Activated CD4-positive, alpha-beta T cell treated with anti-CD3 and anti-CD28 coated beads, Interleukin-2, Interleukin-6, amounts not matched to agents 100 ng/mL and 50 ng/mL, durations not matched to agents 16 hours and 8 hours (primary cell): ENCODE data around the gene LCP2.

ENCODE experiments used
- DNase-seq: peaks from one replicate; pipeline ENCODE4 v3.0.0-alpha.2; 2020

Gene LCP2

GRCh38 chr5:170294556-170294955, 3.0 kb downstream of the LCP2 start:
- DNase-seq, result no peak

GRCh38 chr5:170294057-170294456, 3.5 kb downstream of the LCP2 start:
- no peak for DNase-seq

DNA sequence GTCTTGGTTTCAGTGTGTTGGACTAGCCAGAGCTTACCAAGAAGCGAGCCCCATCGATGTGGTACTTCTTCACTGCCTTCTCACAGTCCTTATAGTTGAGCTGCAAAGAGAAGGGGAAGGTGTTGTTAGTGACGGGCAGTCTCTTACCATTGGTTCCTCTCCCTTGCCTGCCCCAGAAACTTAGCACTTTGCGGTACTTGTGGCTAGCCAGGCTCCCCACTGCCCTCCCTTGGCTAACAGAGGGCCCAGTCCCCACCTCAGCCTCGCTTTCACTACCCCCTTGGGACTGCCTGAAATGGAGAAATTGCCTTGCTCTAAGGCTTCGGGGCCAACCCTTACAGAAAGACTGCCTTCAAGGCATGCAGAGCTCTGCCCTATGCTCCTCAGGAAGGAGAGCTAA, 4.3 kb downstream of the LCP2 start:
- DNase-seq, result peak; percentile 82

- DNase-seq, result no peak
Observed at GRCh38 chr5:170292179-170293104, 5.1 kb downstream of the LCP2 start.

GRCh38 chr5:170290498-170290897, 7.1 kb downstream of the LCP2 start:
- DNase-seq, result no peak

DNA sequence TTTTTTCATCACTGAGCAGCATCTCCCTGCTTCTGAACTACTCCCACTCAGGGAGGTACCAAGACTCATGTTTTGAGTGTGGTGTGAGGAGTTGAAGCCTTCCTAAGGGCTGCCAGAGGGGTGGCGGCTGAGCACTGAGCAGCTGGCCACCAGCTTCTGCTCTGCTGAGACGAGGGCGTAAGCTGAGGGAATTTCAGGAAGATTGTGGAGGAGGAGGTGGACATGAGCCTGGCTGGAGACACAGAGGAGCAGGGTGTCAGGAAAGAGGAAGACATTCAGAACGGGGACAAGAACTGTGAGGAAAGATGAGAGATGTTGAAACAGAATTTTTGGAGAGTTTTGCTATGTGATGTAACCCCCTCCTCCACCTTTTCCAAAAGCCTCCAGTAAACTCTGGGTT, 7.8 kb downstream of the LCP2 start:
- DNase-seq, result no peak

- no peak for DNase-seq
Observed at GRCh38 chr5:170289121-170289520, 8.5 kb downstream of the LCP2 start.

DNA sequence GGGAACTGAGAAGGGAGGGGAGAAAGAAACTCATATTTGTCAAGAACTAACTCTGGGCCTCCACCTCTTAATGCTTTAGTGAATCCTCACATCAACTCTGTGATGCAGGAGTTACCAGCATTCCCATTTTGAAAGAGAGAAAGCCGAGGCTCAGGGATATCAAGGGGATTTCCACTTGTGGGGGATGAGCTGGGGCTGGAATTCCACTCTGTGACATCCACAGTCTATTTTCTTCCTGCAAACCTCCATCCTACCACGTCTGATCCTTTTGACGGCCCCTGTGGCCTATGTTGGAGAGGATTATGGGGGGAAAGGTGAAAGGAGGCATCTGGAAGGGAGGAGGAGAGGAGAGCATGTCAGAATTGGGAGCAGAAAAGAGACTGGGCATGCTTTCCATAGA, 9.0 kb downstream of the LCP2 start:
- no peak for DNase-seq

DNA sequence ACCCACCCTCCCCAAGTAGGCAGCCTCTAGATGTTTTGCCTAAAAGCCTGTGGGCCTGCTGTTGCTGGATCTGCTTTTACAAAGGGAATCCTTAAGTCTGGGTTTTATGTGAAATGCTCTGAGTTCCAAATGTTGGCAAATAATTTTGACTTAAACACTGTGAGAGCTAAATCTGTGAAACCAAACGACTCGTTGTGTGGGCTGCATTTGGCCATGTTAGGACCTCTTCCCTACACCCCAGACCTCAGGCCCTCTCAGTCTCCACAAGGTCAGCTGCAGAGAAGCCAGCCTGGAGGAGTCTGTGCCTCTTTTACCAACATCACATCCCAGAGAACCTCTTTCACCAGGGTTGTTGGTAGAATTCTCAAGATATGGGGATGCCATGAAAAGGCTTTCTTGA, 9.4 kb downstream of the LCP2 start:
- no peak for DNase-seq

GRCh38 chr5:170287532-170287931, 10.0 kb downstream of the LCP2 start:
- DNase-seq, result no peak

GRCh38 chr5:170286386-170286925, 11.1 kb downstream of the LCP2 start:
- DNase-seq, result no peak

- DNase-seq, result no peak
Observed at GRCh38 chr5:170285181-170285580, 12.4 kb downstream of the LCP2 start.

- DNase-seq, result no peak
Observed at GRCh38 chr5:170284231-170284630, 13.3 kb downstream of the LCP2 start.

DNA sequence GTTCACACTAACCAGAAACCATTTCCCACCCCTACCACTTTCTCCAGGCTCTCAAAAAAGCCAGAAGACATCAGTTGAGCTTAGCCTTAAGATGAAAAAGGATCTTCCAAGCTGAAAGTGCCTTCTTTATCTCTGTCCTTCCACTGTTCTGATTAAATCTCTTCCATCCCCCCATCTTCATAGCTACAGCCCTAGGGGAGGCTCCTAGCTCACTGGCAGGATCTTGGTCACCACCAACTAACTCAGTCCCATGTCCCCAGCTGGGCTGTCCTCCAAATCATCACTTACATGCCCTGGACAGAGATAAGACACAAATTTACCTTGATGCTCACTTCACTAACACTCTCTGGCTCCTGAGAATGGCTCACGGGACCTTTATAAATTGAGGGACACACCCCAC, 14.3 kb downstream of the LCP2 start:
- DNase-seq, result no peak

DNA sequence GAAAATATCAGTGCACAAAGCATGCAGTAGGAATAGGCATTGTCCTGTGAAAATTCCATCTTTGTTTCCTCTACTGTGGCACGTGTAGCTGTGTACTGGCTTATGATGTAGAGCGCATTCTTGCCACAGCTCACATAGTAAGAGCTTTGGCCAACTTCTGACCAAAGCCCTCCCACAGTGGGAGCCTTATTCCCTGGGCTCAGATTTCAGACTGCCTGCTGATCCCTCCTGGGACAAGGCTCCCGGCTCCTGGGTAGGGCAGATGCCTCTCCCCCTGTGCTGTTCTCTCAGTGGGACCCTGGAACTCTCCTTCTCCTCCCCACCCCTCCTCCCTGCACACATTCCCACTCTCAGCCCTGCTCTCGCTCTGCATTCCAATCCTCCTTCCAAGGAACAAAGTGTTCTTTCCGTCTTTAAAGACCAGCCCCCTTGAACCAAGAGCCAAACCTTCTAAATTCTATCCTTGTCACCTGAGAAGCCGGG, 17.5 kb downstream of the LCP2 start:
- no peak for DNase-seq

DNA sequence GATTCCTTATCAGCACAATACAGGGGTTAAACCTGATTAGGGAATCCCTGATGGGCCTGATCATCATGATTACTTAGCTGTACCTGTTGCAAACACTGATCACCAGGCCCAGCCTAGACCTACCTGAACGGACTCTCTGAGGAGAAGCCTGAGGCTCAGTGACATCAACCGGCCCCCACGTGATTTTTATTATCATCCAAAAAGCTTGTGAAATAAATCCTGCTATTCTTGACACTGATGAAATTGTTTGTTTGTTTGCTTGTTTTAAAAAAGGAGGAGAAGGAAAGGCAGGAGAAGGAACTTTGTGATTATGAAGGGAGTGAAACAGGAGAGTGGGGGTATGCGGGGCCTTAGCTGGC, 18.1 kb downstream of the LCP2 start:
- no peak for DNase-seq

DNA sequence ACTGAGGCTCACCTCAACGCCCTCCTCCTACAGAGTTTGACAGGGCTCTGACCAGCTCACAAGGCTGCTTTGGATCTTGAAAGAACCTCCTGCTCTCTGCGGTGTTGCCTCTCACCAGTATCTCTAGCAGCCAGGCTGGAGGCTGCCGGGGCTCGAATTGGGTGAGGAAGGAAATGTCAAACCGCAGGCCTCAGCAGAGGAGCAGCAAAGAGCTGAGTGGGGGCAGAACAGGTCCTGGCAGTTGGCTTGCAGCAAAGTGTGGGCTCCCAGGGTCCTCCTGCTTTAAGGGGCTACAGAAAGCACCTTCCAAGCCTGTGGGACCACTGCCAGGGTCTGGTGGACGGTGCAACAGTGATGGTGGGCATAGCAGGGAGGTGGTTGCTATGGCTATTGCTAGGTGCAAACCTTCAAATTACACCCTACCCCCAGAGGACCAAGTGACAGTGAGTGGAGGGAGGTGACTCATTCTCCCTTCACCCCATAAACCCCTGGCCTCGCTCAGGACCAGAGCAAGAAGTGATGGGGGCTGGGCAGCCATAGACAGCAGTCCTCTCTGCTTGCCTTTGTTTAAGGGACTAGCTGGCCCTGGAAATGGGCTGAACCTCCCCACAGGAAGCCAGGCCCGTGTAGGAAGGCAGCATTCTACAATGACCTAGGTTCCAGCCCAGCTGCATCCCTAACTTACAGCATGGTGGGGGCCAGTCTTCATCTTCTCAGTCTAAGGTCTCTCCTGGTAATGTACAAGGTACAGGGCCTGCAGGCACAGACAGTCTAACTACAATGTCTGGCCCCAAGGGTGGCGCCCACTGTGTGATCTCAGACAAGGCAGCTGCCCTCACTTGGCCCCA, 18.7 kb downstream of the LCP2 start:
- DNase-seq, result peak; percentile 96

DNA sequence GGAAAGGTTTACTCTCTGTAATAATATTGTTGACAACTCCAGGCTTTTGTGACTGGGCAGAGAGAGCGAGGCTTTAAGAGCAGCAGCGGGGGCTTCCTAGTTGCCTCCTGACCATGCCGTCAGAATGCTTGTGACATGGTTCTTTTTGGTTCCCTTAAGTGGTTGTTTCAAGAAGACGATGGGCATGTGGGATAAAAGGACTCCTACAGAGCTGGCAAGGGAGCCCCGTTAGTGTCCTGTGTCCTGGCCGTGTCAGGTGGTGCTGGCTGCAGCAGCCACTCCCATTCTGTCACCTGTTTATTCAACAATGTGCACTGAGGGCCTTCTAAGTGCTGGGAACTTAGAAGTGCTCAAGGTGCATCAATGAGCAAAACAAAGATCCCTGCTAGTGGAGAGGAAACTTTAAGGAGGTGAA, 19.7 kb downstream of the LCP2 start:
- DNase-seq, result no peak

DNA sequence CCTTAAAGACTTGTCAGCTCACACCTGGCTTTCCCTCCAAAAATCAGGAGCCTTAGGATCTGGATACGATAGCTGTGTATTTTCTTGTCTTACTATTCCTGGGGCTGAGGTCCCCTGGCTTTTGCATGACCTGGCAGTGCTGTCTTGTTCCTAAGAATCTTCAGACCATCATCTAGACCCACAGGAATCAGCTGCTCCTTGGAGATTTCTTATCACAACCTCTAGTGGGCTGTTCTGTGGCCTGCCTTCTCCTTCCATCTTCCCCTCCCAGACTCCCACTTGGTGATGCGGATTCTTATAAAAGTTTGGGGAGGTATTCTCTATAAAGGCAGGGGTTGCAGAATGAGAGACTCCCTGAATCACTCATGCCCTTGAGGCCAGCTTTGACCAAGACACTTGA, 21.4 kb downstream of the LCP2 start:
- DNase-seq, result no peak

GRCh38 chr5:170275376-170275994, 22.1 kb downstream of the LCP2 start:
- DNase-seq, result no peak

DNA sequence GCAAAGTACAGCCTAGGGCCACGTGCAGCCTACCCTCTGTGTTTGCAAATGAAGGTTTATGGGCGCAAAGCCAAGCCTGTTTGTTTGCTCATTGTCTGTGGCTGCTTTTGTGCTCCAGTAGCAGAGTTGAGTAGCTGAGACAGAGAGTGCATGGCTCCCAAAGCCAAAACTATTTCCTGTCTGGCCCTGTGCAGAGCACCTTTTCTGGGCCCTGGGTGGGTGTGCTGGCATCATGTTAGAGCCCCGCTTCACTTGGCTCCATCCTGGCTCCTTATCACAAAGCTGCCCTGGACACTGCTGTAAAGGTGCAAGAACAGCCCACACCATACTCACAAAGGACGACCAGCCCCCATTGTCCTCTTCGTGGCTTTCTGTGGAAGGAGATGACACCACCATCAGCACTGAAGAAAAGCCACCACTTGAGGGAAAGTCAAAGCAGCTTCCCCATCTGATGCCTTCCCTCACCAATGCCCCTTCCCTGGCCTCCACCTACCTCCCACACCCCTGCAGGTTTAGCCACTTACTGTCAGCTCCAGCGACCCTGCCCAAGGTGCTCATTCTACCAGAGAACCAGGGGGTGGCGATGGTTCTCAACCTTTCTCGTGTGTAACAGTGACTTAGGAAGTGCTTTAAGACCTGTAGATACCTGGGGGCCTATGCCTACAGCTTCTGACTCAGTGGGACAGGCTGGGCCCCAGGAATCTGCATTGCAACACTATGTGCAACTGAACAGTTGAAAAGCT, 23.4 kb downstream of the LCP2 start:
- DNase-seq, result peak; percentile 72

GRCh38 chr5:170270293-170271069, 27.1 kb downstream of the LCP2 start:
- peak; percentile 64 for DNase-seq
